Measurements from ENCODE around the gene MAPK1IP1L.
"Not testable (repeated sequence)": the region's sequence is repeated elsewhere in the genome, so short reads cannot be mapped to it uniquely, and the experiment has no call there.

Gene MAPK1IP1L

DNA sequence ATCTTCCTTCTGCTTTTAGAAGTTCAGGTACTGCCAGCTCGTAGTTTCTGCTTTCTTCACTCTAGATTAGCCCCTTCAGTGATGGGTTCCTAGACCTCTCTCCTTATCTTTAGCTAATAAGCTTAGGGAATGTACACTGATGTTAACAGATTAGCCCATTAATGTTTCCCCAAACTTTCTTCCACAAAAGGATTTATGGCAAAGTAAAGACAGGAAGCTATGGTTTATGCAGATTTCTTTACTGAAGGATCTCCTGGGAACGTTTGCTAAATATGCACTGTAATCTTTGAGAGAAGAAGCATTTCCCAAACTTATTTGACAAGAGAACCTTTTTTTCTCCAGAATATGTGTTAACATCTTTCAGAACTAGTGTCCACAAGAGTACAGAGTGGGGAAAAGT, 20.3 kb upstream of the MAPK1IP1L start:
- Histone ChIP-seq H3K4me1 (ENCODE audit: control insufficient read depth, insufficient read depth, low read length) (peaks cover 19% of the 10 kb centered on the region), H3K27ac (ENCODE audit: extremely low read depth, low read depth, low read length) (no peak overlapping the region), H3K36me3 (ENCODE audit: control insufficient read depth in 2 of 2, insufficient read depth in 1 of 2, low read length in 2 of 2) (peaks cover 21 to 29% of the 10 kb centered on the region in 2 experiments), H3K9me3 (ENCODE audit: control insufficient read depth, insufficient read depth, low read depth, low read length) (no peaks in the 10 kb centered on the region), H3K4me3 (ENCODE audit: low read depth, low read length) (no peak overlapping the region)
- TF ChIP-seq ZNF24 (tag by site-specific recombination; IDR thresholded peaks at IDR 0.05) (no peak), KLF9 (tag by site-specific recombination; IDR thresholded peaks at IDR 0.05; ENCODE audit: low read depth) (no peak), ZFHX2 (tag by site-specific recombination; conservative IDR thresholded peaks at IDR 0.05) (no peak), REPIN1 (tag by site-specific recombination; IDR thresholded peaks at IDR 0.05; ENCODE audit: low read depth) (no peak), IKZF3 (tag by site-specific recombination; IDR thresholded peaks at IDR 0.05) (0 out of 2 replicates have a peak, but pooled peaks have one; percentile 18)
- CTCF ChIA-PET, result interaction anchor here (0.7 to 1.7 kb wide), 5 partner anchors 12 to 258 kb away, joined by 3 to 11 read pairs (median 3); partner anchors contain the start of gene MAPK1IP1L
- POLR2A ChIA-PET, result interaction anchor here (0.6 to 2.3 kb wide), 2 partner anchors 18 to 20 kb away, joined by 3 to 11 read pairs; partner anchors contain the start of gene MAPK1IP1L

DNA sequence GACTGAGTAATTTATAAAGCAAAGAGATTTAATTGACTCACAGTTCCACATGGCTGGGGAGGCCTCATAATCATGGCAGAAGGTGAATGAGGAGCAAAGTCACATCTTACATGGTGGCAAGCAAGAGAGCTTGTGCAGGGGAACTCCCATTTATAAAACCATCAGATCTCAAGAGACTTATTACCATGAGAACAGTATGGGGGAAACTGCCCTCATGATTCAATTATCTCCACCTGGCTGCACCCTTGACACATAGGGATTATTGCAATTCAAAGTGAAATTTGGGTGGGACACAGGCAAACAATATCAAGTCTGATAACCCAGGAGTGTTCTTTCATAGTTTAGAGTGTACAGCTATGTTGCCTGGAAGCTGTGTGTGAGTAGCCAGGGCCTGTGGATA, 13.5 kb upstream of the MAPK1IP1L start:
- POLR2A ChIA-PET, result interaction anchor here (1.0 kb wide), 1 partner anchor 13 kb away, joined by 3 read pairs; no protein-coding TSS in a partner anchor
- not testable (repeated sequence) for H3K4me1 ChIP-seq (ENCODE audit: control insufficient read depth, insufficient read depth, low read length); H3K9me3 ChIP-seq (ENCODE audit: control insufficient read depth, insufficient read depth, low read depth, low read length); H3K4me3 ChIP-seq (ENCODE audit: low read depth, low read length); H3K27ac ChIP-seq (ENCODE audit: extremely low read depth, low read depth, low read length)
- CTCF ChIA-PET, result interaction anchor here (0.6 kb wide), 1 partner anchor 243 kb away, joined by 3 read pairs; no protein-coding TSS in a partner anchor
- peaks cover 40 to 61% of the 10 kb centered on the region in 2 experiments for H3K36me3 ChIP-seq (ENCODE audit: control insufficient read depth in 2 of 2, insufficient read depth in 1 of 2, low read length in 2 of 2)
- TF ChIP-seq SETDB1 (IDR thresholded peaks at IDR 0.05; ENCODE audit: insufficient read length, low read length), result peak; percentile 33

DNA sequence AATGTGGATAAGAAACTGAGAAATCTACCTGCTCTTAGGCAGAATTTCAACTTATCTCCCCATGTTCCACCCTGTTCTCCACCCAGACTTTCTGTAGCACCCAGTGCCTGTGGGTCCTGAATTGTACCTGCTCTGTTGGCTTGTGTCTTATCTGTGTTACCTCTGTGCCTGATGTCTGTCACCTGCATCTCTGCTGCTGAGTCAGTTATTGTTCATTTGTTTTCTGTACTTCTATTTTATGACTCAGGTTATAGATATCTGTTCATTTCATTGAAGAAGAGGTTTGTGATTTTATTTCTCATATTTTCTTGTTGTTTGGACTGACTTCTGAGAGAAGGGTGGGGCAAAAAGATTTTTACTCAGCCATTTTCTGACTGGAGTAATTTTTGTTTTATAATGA, 12.7 kb upstream of the MAPK1IP1L start:
- Histone ChIP-seq H3K4me3 (ENCODE audit: low read depth, low read length) (no peak overlapping the region), H3K9me3 (ENCODE audit: control insufficient read depth, insufficient read depth, low read depth, low read length) (no peaks in the 10 kb centered on the region), H3K4me1 (ENCODE audit: control insufficient read depth, insufficient read depth, low read length) (no peaks in the 10 kb centered on the region), H3K27ac (ENCODE audit: extremely low read depth, low read depth, low read length) (no peak overlapping the region), H3K36me3 (ENCODE audit: control insufficient read depth in 2 of 2, insufficient read depth in 1 of 2, low read length in 2 of 2) (peaks cover 47 to 58% of the 10 kb centered on the region in 2 experiments)
- ChIA-PET CTCF (interaction anchor here (0.6 kb wide), 1 partner anchor 244 kb away, joined by 3 read pairs; no protein-coding TSS in a partner anchor), POLR2A (interaction anchor here (1.0 to 1.5 kb wide), 2 partner anchors 12 kb away, joined by 3 read pairs; partner anchors contain the start of genes SOCS4 and WDHD1)
- TF ChIP-seq, protein P1, sequence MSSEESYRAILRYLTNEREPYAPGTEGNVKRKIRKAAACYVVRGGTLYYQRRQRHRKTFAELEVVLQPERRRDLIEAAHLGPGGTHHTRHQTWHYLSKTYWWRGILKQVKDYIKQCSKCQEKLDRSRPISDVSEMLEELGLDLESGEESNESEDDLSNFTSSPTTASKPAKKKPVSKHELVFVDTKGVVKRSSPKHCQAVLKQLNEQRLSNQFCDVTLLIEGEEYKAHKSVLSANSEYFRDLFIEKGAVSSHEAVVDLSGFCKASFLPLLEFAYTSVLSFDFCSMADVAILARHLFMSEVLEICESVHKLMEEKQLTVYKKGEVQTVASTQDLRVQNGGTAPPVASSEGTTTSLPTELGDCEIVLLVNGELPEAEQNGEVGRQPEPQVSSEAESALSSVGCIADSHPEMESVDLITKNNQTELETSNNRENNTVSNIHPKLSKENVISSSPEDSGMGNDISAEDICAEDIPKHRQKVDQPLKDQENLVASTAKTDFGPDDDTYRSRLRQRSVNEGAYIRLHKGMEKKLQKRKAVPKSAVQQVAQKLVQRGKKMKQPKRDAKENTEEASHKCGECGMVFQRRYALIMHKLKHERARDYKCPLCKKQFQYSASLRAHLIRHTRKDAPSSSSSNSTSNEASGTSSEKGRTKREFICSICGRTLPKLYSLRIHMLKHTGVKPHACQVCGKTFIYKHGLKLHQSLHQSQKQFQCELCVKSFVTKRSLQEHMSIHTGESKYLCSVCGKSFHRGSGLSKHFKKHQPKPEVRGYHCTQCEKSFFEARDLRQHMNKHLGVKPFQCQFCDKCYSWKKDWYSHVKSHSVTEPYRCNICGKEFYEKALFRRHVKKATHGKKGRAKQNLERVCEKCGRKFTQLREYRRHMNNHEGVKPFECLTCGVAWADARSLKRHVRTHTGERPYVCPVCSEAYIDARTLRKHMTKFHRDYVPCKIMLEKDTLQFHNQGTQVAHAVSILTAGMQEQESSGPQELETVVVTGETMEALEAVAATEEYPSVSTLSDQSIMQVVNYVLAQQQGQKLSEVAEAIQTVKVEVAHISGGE (tag by site-specific recombination; conservative IDR thresholded peaks at IDR 0.05; ENCODE audit: low read depth), result no peak
- TF ChIP-seq ZSCAN30 (tag by site-specific recombination; IDR thresholded peaks at IDR 0.05), result no peak
- TF ChIP-seq, protein P2, sequence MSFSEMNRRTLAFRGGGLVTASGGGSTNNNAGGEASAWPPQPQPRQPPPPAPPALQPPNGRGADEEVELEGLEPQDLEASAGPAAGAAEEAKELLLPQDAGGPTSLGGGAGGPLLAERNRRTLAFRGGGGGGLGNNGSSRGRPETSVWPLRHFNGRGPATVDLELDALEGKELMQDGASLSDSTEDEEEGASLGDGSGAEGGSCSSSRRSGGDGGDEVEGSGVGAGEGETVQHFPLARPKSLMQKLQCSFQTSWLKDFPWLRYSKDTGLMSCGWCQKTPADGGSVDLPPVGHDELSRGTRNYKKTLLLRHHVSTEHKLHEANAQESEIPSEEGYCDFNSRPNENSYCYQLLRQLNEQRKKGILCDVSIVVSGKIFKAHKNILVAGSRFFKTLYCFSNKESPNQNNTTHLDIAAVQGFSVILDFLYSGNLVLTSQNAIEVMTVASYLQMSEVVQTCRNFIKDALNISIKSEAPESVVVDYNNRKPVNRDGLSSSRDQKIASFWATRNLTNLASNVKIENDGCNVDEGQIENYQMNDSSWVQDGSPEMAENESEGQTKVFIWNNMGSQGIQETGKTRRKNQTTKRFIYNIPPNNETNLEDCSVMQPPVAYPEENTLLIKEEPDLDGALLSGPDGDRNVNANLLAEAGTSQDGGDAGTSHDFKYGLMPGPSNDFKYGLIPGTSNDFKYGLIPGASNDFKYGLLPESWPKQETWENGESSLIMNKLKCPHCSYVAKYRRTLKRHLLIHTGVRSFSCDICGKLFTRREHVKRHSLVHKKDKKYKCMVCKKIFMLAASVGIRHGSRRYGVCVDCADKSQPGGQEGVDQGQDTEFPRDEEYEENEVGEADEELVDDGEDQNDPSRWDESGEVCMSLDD (tag by site-specific recombination; IDR thresholded peaks at IDR 0.05), result no peak
- TF ChIP-seq ZNF138 (tag by site-specific recombination; IDR thresholded peaks at IDR 0.05; ENCODE audit: borderline replicate concordance), result no peak
- TF ChIP-seq SCRT2 (tag by site-specific recombination; IDR thresholded peaks at IDR 0.05), result no peak
- no peak for TF ChIP-seq ZNF843 (tag by site-specific recombination; IDR thresholded peaks at IDR 0.05)
- TF ChIP-seq ZNF548 (tag by site-specific recombination; IDR thresholded peaks at IDR 0.05), result no peak
- no peak for TF ChIP-seq ZNF37A (tag by site-specific recombination; IDR thresholded peaks at IDR 0.05)
- TF ChIP-seq ZNF311 (tag by site-specific recombination; IDR thresholded peaks at IDR 0.05; ENCODE audit: borderline replicate concordance), result no peak
- TF ChIP-seq ZNF510 (tag by site-specific recombination; IDR thresholded peaks at IDR 0.05; ENCODE audit: insufficient replicate concordance), result no peak
- no peak for TF ChIP-seq KLF8 (tag by site-specific recombination; IDR thresholded peaks at IDR 0.05)
- TF ChIP-seq SP2 (tag by site-specific recombination; IDR thresholded peaks at IDR 0.05), result no peak
- TF ChIP-seq ZNF202 (tag by site-specific recombination; IDR thresholded peaks at IDR 0.05; ENCODE audit: borderline replicate concordance), result no peak
- TF ChIP-seq, protein P3, sequence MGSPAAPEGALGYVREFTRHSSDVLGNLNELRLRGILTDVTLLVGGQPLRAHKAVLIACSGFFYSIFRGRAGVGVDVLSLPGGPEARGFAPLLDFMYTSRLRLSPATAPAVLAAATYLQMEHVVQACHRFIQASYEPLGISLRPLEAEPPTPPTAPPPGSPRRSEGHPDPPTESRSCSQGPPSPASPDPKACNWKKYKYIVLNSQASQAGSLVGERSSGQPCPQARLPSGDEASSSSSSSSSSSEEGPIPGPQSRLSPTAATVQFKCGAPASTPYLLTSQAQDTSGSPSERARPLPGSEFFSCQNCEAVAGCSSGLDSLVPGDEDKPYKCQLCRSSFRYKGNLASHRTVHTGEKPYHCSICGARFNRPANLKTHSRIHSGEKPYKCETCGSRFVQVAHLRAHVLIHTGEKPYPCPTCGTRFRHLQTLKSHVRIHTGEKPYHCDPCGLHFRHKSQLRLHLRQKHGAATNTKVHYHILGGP (tag by site-specific recombination; IDR thresholded peaks at IDR 0.05), result no peak
- TF ChIP-seq, protein P4, sequence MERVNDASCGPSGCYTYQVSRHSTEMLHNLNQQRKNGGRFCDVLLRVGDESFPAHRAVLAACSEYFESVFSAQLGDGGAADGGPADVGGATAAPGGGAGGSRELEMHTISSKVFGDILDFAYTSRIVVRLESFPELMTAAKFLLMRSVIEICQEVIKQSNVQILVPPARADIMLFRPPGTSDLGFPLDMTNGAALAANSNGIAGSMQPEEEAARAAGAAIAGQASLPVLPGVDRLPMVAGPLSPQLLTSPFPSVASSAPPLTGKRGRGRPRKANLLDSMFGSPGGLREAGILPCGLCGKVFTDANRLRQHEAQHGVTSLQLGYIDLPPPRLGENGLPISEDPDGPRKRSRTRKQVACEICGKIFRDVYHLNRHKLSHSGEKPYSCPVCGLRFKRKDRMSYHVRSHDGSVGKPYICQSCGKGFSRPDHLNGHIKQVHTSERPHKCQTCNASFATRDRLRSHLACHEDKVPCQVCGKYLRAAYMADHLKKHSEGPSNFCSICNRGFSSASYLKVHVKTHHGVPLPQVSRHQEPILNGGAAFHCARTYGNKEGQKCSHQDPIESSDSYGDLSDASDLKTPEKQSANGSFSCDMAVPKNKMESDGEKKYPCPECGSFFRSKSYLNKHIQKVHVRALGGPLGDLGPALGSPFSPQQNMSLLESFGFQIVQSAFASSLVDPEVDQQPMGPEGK (tag by site-specific recombination; IDR thresholded peaks at IDR 0.05), result no peak
- no peak for TF ChIP-seq ZNF521 (tag by site-specific recombination; IDR thresholded peaks at IDR 0.05)
